ENCODE measurements around the gene SMCO4. TPM values are rescaled to one million over a fixed set of nuclear protein-coding genes. Genes with fewer than 3 reads are reported as not detected.
"Not testable (repeated sequence)": the region's sequence is repeated elsewhere in the genome, so short reads cannot be mapped to it uniquely, and the experiment has no call there.

SMCO4 gene
- total RNA-seq, 4 donors from 2014 or later, result 7.1 to 28.2 (median 13.0) TPM

- H3K9me3 ChIP-seq, result no peaks in the 10 kb centered on the region
- no peaks in the 10 kb centered on the region for H3K27me3 ChIP-seq
- intact Hi-C loops (cut with DNase I), result no loop called here
- DNase-seq, result no peak
- TF ChIP-seq, protein P1, sequence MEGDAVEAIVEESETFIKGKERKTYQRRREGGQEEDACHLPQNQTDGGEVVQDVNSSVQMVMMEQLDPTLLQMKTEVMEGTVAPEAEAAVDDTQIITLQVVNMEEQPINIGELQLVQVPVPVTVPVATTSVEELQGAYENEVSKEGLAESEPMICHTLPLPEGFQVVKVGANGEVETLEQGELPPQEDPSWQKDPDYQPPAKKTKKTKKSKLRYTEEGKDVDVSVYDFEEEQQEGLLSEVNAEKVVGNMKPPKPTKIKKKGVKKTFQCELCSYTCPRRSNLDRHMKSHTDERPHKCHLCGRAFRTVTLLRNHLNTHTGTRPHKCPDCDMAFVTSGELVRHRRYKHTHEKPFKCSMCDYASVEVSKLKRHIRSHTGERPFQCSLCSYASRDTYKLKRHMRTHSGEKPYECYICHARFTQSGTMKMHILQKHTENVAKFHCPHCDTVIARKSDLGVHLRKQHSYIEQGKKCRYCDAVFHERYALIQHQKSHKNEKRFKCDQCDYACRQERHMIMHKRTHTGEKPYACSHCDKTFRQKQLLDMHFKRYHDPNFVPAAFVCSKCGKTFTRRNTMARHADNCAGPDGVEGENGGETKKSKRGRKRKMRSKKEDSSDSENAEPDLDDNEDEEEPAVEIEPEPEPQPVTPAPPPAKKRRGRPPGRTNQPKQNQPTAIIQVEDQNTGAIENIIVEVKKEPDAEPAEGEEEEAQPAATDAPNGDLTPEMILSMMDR (IDR thresholded peaks at IDR 0.05), result no peak
- no peak for TF ChIP-seq POLR2A (IDR thresholded peaks at IDR 0.05)
- H3K27ac ChIP-seq, result no peak overlapping the region
- H3K36me3 ChIP-seq, result no peaks in the 10 kb centered on the region
- WGBS, 2 donors, result 64 to 73% methylated on average over 2 of the region's 2 CpGs
- no peak overlapping the region for H3K4me3 ChIP-seq
- peaks cover 0 to 22% (median 6%) of the 10 kb centered on the region in 3 donors for H3K4me1 ChIP-seq
Observed at GRCh38 chr11:93536101-93536861, 6.9 kb downstream of the SMCO4 start.

GRCh38 chr11:93535578-93535977 is 7.6 kb downstream of the SMCO4 start:
- H3K36me3 ChIP-seq; H3K4me3 ChIP-seq; intact Hi-C loops (cut with DNase I); H3K27me3 ChIP-seq; H3K9me3 ChIP-seq; DNase-seq; H3K27ac ChIP-seq: not testable (repeated sequence)
- H3K4me1 ChIP-seq, result peaks cover 0 to 18% (median 6%) of the 10 kb centered on the region in 3 donors
- 65 to 73% methylated on average over 2 of the region's 2 CpGs for WGBS, 2 donors

DNA sequence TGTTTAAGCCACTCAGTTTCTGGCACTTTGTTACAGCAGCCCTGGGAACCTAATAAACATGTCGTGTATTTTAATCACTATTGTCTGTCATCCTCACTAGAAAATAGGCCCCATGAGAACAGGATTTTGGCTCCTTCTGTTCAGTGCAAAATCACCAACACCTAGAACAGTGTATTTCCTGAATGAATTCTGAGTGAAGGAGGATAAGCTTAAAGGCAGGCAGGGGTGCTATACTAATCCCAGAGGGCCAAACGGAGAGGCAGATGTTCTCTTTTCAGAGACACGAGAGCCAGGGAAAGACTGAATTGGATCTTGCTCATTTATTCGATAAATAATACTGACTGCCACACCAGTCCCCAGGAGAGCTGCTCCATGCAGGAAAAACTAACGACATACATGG is 10.4 kb downstream of the SMCO4 start:
- TF ChIP-seq, protein P1 (IDR thresholded peaks at IDR 0.05), result no peak
- TF ChIP-seq POLR2A (IDR thresholded peaks at IDR 0.05), result no peak
- 82 to 84% methylated on average over 5 of the region's 5 CpGs for WGBS, 2 donors
- Histone ChIP-seq H3K27me3 (no peaks in the 10 kb centered on the region), H3K9me3 (no peaks in the 10 kb centered on the region), H3K27ac (no peak overlapping the region), H3K4me3 (no peak overlapping the region), H3K4me1 (peaks cover 10 to 38% (median 22%) of the 10 kb centered on the region in 3 donors), H3K36me3 (no peaks in the 10 kb centered on the region)
- DNase-seq, result no peak
- intact Hi-C loops (cut with DNase I), result no loop called here

- Histone ChIP-seq H3K9me3 (no peaks in the 10 kb centered on the region), H3K36me3 (no peaks in the 10 kb centered on the region), H3K27ac (no peak overlapping the region), H3K27me3 (no peaks in the 10 kb centered on the region), H3K4me3 (no peak overlapping the region), H3K4me1 (peaks cover 10 to 38% (median 22%) of the 10 kb centered on the region in 3 donors)
- intact Hi-C loops (cut with DNase I), result no loop called here
- 90 to 100% methylated on average over 2 to 3 of the region's 3 CpGs for WGBS, 2 donors
- no peak for TF ChIP-seq POLR2A (IDR thresholded peaks at IDR 0.05)
- TF ChIP-seq, protein P1 (IDR thresholded peaks at IDR 0.05), result no peak
- DNase-seq, result no peak
Observed at GRCh38 chr11:93532281-93532789, 10.9 kb downstream of the SMCO4 start.

- Histone ChIP-seq H3K27me3 (no peaks in the 10 kb centered on the region), H3K36me3 (no peaks in the 10 kb centered on the region), H3K4me1 (peaks cover 10 to 45% (median 25%) of the 10 kb centered on the region in 3 donors), H3K27ac (peak overlapping the region; percentile 45 to 84 (median 72)), H3K9me3 (no peaks in the 10 kb centered on the region), H3K4me3 (no peak overlapping the region)
- TF ChIP-seq POLR2A (IDR thresholded peaks at IDR 0.05), result no peak
- TF ChIP-seq, protein P1 (IDR thresholded peaks at IDR 0.05), result no peak
- no peak for DNase-seq
- WGBS, 2 donors, result 55 to 94% methylated on average over 1 of the region's 1 CpG
- intact Hi-C loops (cut with DNase I), result no loop called here
Observed at GRCh38 chr11:93530468-93530826, 12.7 kb downstream of the SMCO4 start.

All from esophagus squamous epithelium (tissue), 5 donors.